Cardiac muscle cell (in vitro differentiated cells and primary cell): Measurements from ENCODE around the gene BMI1. TPM values are rescaled to one million over a fixed set of nuclear protein-coding genes. Genes with fewer than 3 reads are reported as not detected.
A peak's percentile ranks its signal among the peaks of the same experiment; 100 is the strongest.

Source experiments
- DNase-seq, 2 donors: peaks; one replicate each; pipeline versions ENCODE4 v3.0.0 to v3.0.0-alpha.2; 2010 to 2017; ENCODE audit warnings: low read depth in 1 of 2, low spot score in 1 of 2
- H3K27ac ChIP-seq: fragments of 200-600 bp; sonication (generic); 2 replicates; pipeline ENCODE4 v1.5.1; 2016
- H3K27me3 ChIP-seq: fragments of 200-600 bp; sonication (generic); 2 replicates; pipeline ENCODE4 v1.6.0; 2016; ENCODE audit warnings: control low read depth
- H3K36me3 ChIP-seq: fragments of 200-600 bp; sonication (generic); 2 replicates; pipeline ENCODE4 v1.5.1; 2016; ENCODE audit warnings: control low read depth
- H3K4me1 ChIP-seq: fragments of 200-600 bp; sonication (generic); 2 replicates; pipeline ENCODE4 v1.8.1; 2017; ENCODE audit warnings: low read depth, mild to moderate bottlenecking, mixed run types
- H3K4me3 ChIP-seq: fragments of 200-600 bp; sonication (generic); 2 replicates; pipeline ENCODE4 v1.5.1; 2016; ENCODE audit warnings: mild to moderate bottlenecking
- H3K9me3 ChIP-seq: fragments of 200-600 bp; sonication (generic); 2 replicates; pipeline ENCODE4 v1.5.1; 2017; ENCODE audit warnings: low read depth, mild to moderate bottlenecking, control low read depth
- CTCF ChIP-seq: IDR thresholded peaks from 2 replicates; pipeline ENCODE4 v1.5.1; 2012; ENCODE audit warnings: low read depth, mild to moderate bottlenecking, low read length
- polyA plus RNA-seq: library from polyadenylated mRNA; unstranded; fragments of >200 nt; fragmentation: Nextera tagmentation; extraction: Ambion mirVana; gene quantifications from 2 replicates; pipeline ENCODE4 v1.2.1, GENCODE V29; 2016
- total RNA-seq: library from RNA; depleted of rRNA; stranded (reverse); fragments of >200 nt; gene quantifications from 2 replicates; pipeline ENCODE4 v1.2.3, GENCODE V29; 2016

Gene BMI1
- total and polyA plus RNA-seq, 2 experiments from 2014 or later: 10.4 to 16.7 TPM

- Histone ChIP-seq H3K27ac (no peak overlapping the region), H3K4me3 (peak overlapping the region; percentile 78), H3K27me3 (peaks cover 93% of the 10 kb centered on the region), H3K4me1 (peaks cover 9% of the 10 kb centered on the region), H3K9me3 (no peaks in the 10 kb centered on the region), H3K36me3 (no peaks in the 10 kb centered on the region)
- no peak for TF ChIP-seq CTCF
- DNase-seq: no peak
Measured at GRCh38 chr10:22341926-22342196, 21.0 kb downstream of the BMI1 start.

GRCh38 chr10:22342421-22342820 is 21.5 kb downstream of the BMI1 start:
- TF ChIP-seq CTCF: no peak
- no peak overlapping the region for H3K27ac ChIP-seq
- H3K36me3 ChIP-seq: no peaks in the 10 kb centered on the region
- no peak overlapping the region for H3K4me3 ChIP-seq
- peaks cover 8% of the 10 kb centered on the region for H3K4me1 ChIP-seq
- peaks cover 93% of the 10 kb centered on the region for H3K27me3 ChIP-seq
- no peak for DNase-seq
- H3K9me3 ChIP-seq: no peaks in the 10 kb centered on the region

- no peak for TF ChIP-seq CTCF
- Histone ChIP-seq H3K27ac (no peak overlapping the region), H3K27me3 (peaks cover 93% of the 10 kb centered on the region), H3K9me3 (no peaks in the 10 kb centered on the region), H3K4me1 (peaks cover 8% of the 10 kb centered on the region), H3K36me3 (no peaks in the 10 kb centered on the region), H3K4me3 (no peak overlapping the region)
- no peak for DNase-seq
Measured at GRCh38 chr10:22343731-22344130, 22.8 kb downstream of the BMI1 start.

- H3K4me1 ChIP-seq: peaks cover 8% of the 10 kb centered on the region
Measured at GRCh38 chr10:22344249-22344648, 23.4 kb downstream of the BMI1 start.

GRCh38 chr10:22344781-22345300 is 23.9 kb downstream of the BMI1 start:
- Histone ChIP-seq H3K36me3 (no peaks in the 10 kb centered on the region), H3K4me3 (peak overlapping the region; percentile 20), H3K27me3 (peaks cover 93% of the 10 kb centered on the region), H3K27ac (no peak overlapping the region), H3K4me1 (peaks cover 7% of the 10 kb centered on the region), H3K9me3 (no peaks in the 10 kb centered on the region)
- DNase-seq: no peak
- TF ChIP-seq CTCF: no peak

More at GRCh38 chr10:22344249-22344648, 23.4 kb downstream of the BMI1 start:
- H3K4me3 ChIP-seq: no peak overlapping the region
- H3K27ac ChIP-seq: no peak overlapping the region
- H3K27me3 ChIP-seq: peaks cover 93% of the 10 kb centered on the region
- no peaks in the 10 kb centered on the region for H3K36me3 ChIP-seq
- DNase-seq: no peak
- no peak for TF ChIP-seq CTCF
- no peaks in the 10 kb centered on the region for H3K9me3 ChIP-seq
